Adrenal gland (tissue), 12 donors: ENCODE results near the gene HYAL3. TPM values are rescaled to one million over a fixed set of nuclear protein-coding genes. Genes with fewer than 3 reads are reported as not detected.

Source experiments
- DNase-seq, 7 donors: peaks; one replicate each; pipeline ENCODE4 v3.0.0-alpha.2; 2019 to 2020
- H3K27ac ChIP-seq, 5 donors: fragments of 200-600 bp; sonication (generic) in 4 of 5; 1 replicate in 3 of 5; 2 replicates in 2 of 5; pipeline versions ENCODE4 v1.5.1 to v1.8.0; 2016 to 2020; ENCODE audit warnings: mild to moderate bottlenecking in 1 of 5
- H3K27me3 ChIP-seq: fragments of 200-600 bp; 2 replicates; pipeline ENCODE4 v1.8.0; 2021
- H3K36me3 ChIP-seq, 2 donors: fragments of 200-600 bp; replicated peaks in 1 of 2; 1 replicate in 1 of 2; 2 replicates in 1 of 2; pipeline versions ENCODE4 v1.5.1 to v1.8.0; 2018 to 2022
- H3K4me1 ChIP-seq, 2 donors: fragments of 200-600 bp; replicated peaks in 1 of 2; 1 replicate in 1 of 2; 2 replicates in 1 of 2; pipeline versions ENCODE4 v1.5.1 to v1.8.0; 2018 to 2021
- H3K4me3 ChIP-seq, 4 donors: fragments of 200-600 bp; sonication (generic) in 3 of 4; one replicate each; pipeline ENCODE4 v1.5.1; 2016 to 2018
- H3K9me3 ChIP-seq, 3 donors: fragments of 200-600 bp; sonication (generic) in 1 of 3; replicated peaks in 1 of 3; 1 replicate in 2 of 3; 2 replicates in 1 of 3; pipeline versions ENCODE4 v1.5.1 to v1.8.0; 2016 to 2021
- POLR2A ChIP-seq, 2 donors: fragments of 450-650 bp; IDR thresholded peaks; one replicate each; pipeline ENCODE4 v1.6.1; 2017; ENCODE audit warnings: antibody characterized with exemption in 2 of 2, mild to moderate bottlenecking in 2 of 2, moderate library complexity in 1 of 2
- WGBS, 4 donors: extraction: QIAGEN DNeasy Blood & Tissue Kit in 2 of 4; methylation state at CpG; one replicate each; pipeline versions ENCODE4 v1.1.5 to v1.1.7; 2013 to 2017; 5-methylcytosine and 5-hydroxymethylcytosine counted together
- intact Hi-C, 2 donors: fragments of 100-400 bp; cut with DNase I; formaldehyde crosslinking; loops; one replicate each; pipeline versions ENCODE4 v1.14.1 to v1.15.0; 2022 to 2023
- polyA plus RNA-seq, 3 donors: library from polyadenylated mRNA; stranded (reverse); fragments of 200-250 nt in 2 of 3; fragments of 350-450 nt in 1 of 3; fragmentation: Illumina TruSeq in 1 of 3; extraction: RNeasy Lipid Tissue Mini Kit (QIAGEN cat#74804) in 1 of 3; gene quantifications; one replicate each; pipeline ENCODE4 v1.2.3, GENCODE V29; 2013 to 2014
- total RNA-seq, 9 donors: library from RNA; depleted of rRNA in 4 of 9; stranded (reverse); fragments of >200 nt in 4 of 9; fragments of 120-200 nt in 1 of 9; fragmentation: NEBNext Ultra II Directional in 1 of 9; extraction: Animal tissue kit (Norgen Biotek cat#: 25700) in 1 of 9; gene quantifications; one replicate each; pipeline versions ENCODE4 v1.1.0 to v1.2.4, GENCODE V29; 2013 to 2023
- TF ChIP-seq, protein P1 (sequence below), 6 experiments: fragments of 450-650 bp in 4 of 6; fragments of 200-600 bp in 2 of 6; sonication (generic) in 1 of 6; IDR thresholded peaks; 1 replicate in 5 of 6; 2 replicates in 1 of 6; pipeline versions ENCODE4 v1.5.1 to v1.8.0; 2016 to 2021; ENCODE audit warnings: antibody characterized with exemption in 6 of 6, mild to moderate bottlenecking in 2 of 6, moderate library complexity in 1 of 6
- donor health status: healthy with polysubstance abuse.
- donor health status: Bipolar disorder and iron deficiency.
- donor health status: DM: yes; HTN: yes; CAD: no.
- donor health status: DM: no; HTN: no; CAD: no.
- donor health status: DM: no; HTN: no; CAD: no.
- donor health status: DM: yes; HTN: yes; CAD: no.

Gene HYAL3
- total and polyA plus RNA-seq, 12 donors: 1.7 to 6.8 (median 3.4) TPM

DNA sequence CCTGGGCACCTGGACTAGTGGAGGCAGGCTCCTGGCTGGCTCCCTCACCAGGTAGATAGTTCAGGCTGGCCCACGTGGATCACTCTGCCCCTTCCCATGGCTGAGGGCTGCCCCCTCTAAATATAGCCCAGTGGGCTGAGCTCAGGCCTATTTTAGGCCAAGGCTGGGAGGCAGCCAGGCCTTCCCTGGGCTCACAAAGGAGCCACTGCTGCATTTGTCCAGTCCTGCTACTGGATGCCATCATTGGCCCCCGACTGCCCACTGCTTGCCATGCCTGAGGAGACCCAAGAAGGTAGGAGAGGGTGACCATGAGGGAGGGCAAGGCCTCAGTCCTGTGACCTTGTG lies 20.4 kb downstream of the HYAL3 start, which contains the start of gene LSMEM2:
Gene LSMEM2, plus strand, starts transcription at position 208 of the 345 bp plus-strand sequence. Its CDS starts 27 bp downstream, at position 235.
- no peaks in the 10 kb centered on the region for H3K9me3 ChIP-seq
- intact Hi-C loops: loop anchor here in 1 of 2 donors (5.0 to 10.0 kb wide), 2 partner anchors 87 to 154 kb away; partner anchors contain the start of gene GNAT1
- peak in 1 of 7 donors; percentile 21 for DNase-seq
- H3K27me3 ChIP-seq: peaks cover 4% of the 10 kb centered on the region
- H3K4me1 ChIP-seq: peaks cover 0 to 12% of the 10 kb centered on the region in 2 donors
- H3K36me3 ChIP-seq: peaks cover 0 to 27% of the 10 kb centered on the region in 2 donors
- H3K27ac ChIP-seq: no peak within 1 kb of the TSS
- TF ChIP-seq, protein P1, sequence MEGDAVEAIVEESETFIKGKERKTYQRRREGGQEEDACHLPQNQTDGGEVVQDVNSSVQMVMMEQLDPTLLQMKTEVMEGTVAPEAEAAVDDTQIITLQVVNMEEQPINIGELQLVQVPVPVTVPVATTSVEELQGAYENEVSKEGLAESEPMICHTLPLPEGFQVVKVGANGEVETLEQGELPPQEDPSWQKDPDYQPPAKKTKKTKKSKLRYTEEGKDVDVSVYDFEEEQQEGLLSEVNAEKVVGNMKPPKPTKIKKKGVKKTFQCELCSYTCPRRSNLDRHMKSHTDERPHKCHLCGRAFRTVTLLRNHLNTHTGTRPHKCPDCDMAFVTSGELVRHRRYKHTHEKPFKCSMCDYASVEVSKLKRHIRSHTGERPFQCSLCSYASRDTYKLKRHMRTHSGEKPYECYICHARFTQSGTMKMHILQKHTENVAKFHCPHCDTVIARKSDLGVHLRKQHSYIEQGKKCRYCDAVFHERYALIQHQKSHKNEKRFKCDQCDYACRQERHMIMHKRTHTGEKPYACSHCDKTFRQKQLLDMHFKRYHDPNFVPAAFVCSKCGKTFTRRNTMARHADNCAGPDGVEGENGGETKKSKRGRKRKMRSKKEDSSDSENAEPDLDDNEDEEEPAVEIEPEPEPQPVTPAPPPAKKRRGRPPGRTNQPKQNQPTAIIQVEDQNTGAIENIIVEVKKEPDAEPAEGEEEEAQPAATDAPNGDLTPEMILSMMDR (IDR thresholded peaks at IDR 0.05): no peak
- TF ChIP-seq POLR2A (IDR thresholded peaks at IDR 0.05): no peak
- H3K4me3 ChIP-seq: no peak within 1 kb of the TSS
- 40 to 100% (median 44%) methylated on average over 1 to 2 of the region's 2 CpGs for WGBS, 4 donors

GRCh38 chr3:50278123-50278879 lies 20.9 kb downstream of the HYAL3 start:
- peaks cover 0 to 33% of the 10 kb centered on the region in 2 donors for H3K36me3 ChIP-seq
- no peak for DNase-seq
- peaks cover 4% of the 10 kb centered on the region for H3K27me3 ChIP-seq
- intact Hi-C loops: loop anchor here in 1 of 2 donors (5.0 to 10.0 kb wide), 2 partner anchors 86 to 154 kb away; partner anchors contain the start of gene GNAT1
- no peak overlapping the region for H3K27ac ChIP-seq
- TF ChIP-seq POLR2A (IDR thresholded peaks at IDR 0.05): no peak
- TF ChIP-seq, protein P1 (IDR thresholded peaks at IDR 0.05): no peak
- 81 to 87% (median 85%) methylated on average over 3 to 4 of the region's 4 CpGs for WGBS, 4 donors
- H3K4me1 ChIP-seq: peaks cover 5 to 18% of the 10 kb centered on the region in 2 donors
- H3K9me3 ChIP-seq: no peaks in the 10 kb centered on the region
- H3K4me3 ChIP-seq: no peak overlapping the region

- Histone ChIP-seq H3K27ac (no peak overlapping the region), H3K9me3 (no peaks in the 10 kb centered on the region), H3K27me3 (peaks cover 4% of the 10 kb centered on the region), H3K36me3 (peaks cover 0 to 33% of the 10 kb centered on the region in 2 donors), H3K4me1 (peaks cover 10 to 33% of the 10 kb centered on the region in 2 donors), H3K4me3 (no peak overlapping the region)
- intact Hi-C loops: loop anchor here in 1 of 2 donors (5.0 to 10.0 kb wide), 2 partner anchors 84 to 152 kb away; partner anchors contain the start of gene GNAT1
- 85 to 90% (median 86%) methylated on average over 14 to 17 of the region's 17 CpGs for WGBS, 4 donors
- DNase-seq: peak in 1 of 7 donors; percentile 12
- TF ChIP-seq, protein P1 (IDR thresholded peaks at IDR 0.05): no peak
- TF ChIP-seq POLR2A (IDR thresholded peaks at IDR 0.05): no peak
Measured at GRCh38 chr3:50276762-50277101, 22.5 kb downstream of the HYAL3 start.

GRCh38 chr3:50275996-50276761 lies 23.0 kb downstream of the HYAL3 start:
- H3K4me1 ChIP-seq: peaks cover 16 to 38% of the 10 kb centered on the region in 2 donors
- H3K27me3 ChIP-seq: peaks cover 4% of the 10 kb centered on the region
- intact Hi-C loops: loop anchor here in 1 of 2 donors (5.0 to 10.0 kb wide), 2 partner anchors 84 to 151 kb away; partner anchors contain the start of gene GNAT1
- no peak overlapping the region for H3K4me3 ChIP-seq
- TF ChIP-seq, protein P1 (IDR thresholded peaks at IDR 0.05): no peak
- no peak for TF ChIP-seq POLR2A (IDR thresholded peaks at IDR 0.05)
- 50 to 56% (median 53%) methylated on average over 24 to 79 of the region's 79 CpGs for WGBS, 4 donors
- H3K27ac ChIP-seq: no peak overlapping the region
- no peaks in the 10 kb centered on the region for H3K9me3 ChIP-seq
- H3K36me3 ChIP-seq: peaks cover 0 to 33% of the 10 kb centered on the region in 2 donors
- DNase-seq: peak in 1 of 7 donors; percentile 21
